DOHH2 (cell line): Measurements from ENCODE around the gene DPH6.

Experiments used
- EZH2phosphoT487 ChIP-seq: fragments of 200-600 bp; sonication (generic); IDR thresholded peaks from 2 replicates; pipeline ENCODE4 v1.6.1; 2017; ENCODE audit warnings: borderline replicate concordance, mild to moderate bottlenecking, antibody characterized with exemption, low read length, moderate library complexity, mixed read lengths
- TF ChIP-seq, protein P1 (sequence below): fragments of 200-600 bp; sonication (generic); IDR thresholded peaks from one replicate; pipeline ENCODE4 v1.5.1; 2014; ENCODE audit warnings: antibody characterized with exemption, mild to moderate bottlenecking, low read depth, low read length; ENCODE audit not compliant: poor library complexity, severe bottlenecking

DNA sequence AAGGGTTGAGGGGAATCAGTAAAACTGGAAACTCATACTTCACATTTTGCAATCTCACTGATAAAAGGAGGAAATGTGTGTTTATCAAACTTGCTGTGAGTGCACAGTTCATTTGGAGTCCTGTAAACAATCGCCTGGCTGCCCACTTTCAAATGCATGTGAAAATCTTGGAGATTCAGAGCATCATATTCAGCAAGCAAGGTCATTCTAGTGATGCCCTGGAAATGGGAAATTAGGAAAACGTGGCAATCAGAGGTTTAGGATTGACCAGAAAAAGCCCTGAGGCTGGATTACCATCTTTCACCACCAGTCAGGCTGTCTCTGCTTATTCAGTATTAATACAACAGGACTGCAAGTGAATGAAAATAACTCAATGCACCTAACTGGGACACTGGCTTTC lies 23.9 kb downstream of the DPH6 start:
- TF ChIP-seq, protein P1, sequence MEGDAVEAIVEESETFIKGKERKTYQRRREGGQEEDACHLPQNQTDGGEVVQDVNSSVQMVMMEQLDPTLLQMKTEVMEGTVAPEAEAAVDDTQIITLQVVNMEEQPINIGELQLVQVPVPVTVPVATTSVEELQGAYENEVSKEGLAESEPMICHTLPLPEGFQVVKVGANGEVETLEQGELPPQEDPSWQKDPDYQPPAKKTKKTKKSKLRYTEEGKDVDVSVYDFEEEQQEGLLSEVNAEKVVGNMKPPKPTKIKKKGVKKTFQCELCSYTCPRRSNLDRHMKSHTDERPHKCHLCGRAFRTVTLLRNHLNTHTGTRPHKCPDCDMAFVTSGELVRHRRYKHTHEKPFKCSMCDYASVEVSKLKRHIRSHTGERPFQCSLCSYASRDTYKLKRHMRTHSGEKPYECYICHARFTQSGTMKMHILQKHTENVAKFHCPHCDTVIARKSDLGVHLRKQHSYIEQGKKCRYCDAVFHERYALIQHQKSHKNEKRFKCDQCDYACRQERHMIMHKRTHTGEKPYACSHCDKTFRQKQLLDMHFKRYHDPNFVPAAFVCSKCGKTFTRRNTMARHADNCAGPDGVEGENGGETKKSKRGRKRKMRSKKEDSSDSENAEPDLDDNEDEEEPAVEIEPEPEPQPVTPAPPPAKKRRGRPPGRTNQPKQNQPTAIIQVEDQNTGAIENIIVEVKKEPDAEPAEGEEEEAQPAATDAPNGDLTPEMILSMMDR = no peak
- TF ChIP-seq EZH2phosphoT487 = no peak
